Peyer's patch (tissue), 4 donors: Measurements from ENCODE around the gene BEST1. TPM values are rescaled to one million over a fixed set of nuclear protein-coding genes. Genes with fewer than 3 reads are reported as not detected.

ENCODE experiments used
- DNase-seq, 3 donors: peaks; one replicate each; pipeline ENCODE4 v3.0.0-alpha.2; 2017 to 2019
- H3K27ac ChIP-seq, 4 donors: fragments of 200-600 bp; sonication (generic); one replicate each; pipeline ENCODE4 v1.5.1; 2016 to 2019
- H3K27me3 ChIP-seq, 2 donors: fragments of 200-600 bp; sonication (generic); one replicate each; pipeline ENCODE4 v1.5.1; 2019
- H3K36me3 ChIP-seq, 3 donors: fragments of 200-600 bp; sonication (generic); one replicate each; pipeline ENCODE4 v1.5.1; 2016 to 2019
- H3K4me1 ChIP-seq, 4 donors: fragments of 200-600 bp; sonication (generic); one replicate each; pipeline ENCODE4 v1.5.1; 2016 to 2019
- H3K4me3 ChIP-seq, 4 donors: fragments of 200-600 bp; sonication (generic); 1 replicate in 3 of 4; 2 replicates in 1 of 4; pipeline ENCODE4 v1.5.1; 2016 to 2019; ENCODE audit warnings: mild to moderate bottlenecking in 1 of 4
- H3K9me3 ChIP-seq, 4 donors: fragments of 200-600 bp; sonication (generic); one replicate each; pipeline ENCODE4 v1.5.1; 2016 to 2019; ENCODE audit warnings: mild to moderate bottlenecking in 1 of 4
- POLR2A ChIP-seq, 2 donors: fragments of 450-650 bp; IDR thresholded peaks; one replicate each; pipeline ENCODE4 v1.5.1; 2017; ENCODE audit warnings: antibody characterized with exemption in 2 of 2, mild to moderate bottlenecking in 2 of 2, moderate library complexity in 2 of 2
- total RNA-seq, 4 donors: library from RNA; depleted of rRNA; stranded (reverse); fragments of >200 nt; gene quantifications; one replicate each; pipeline ENCODE4 v1.1.0, GENCODE V29; 2016
- TF ChIP-seq, protein P1 (sequence below), 6 experiments: fragments of 450-650 bp in 4 of 6; fragments of 200-600 bp in 2 of 6; sonication (generic) in 1 of 6; IDR thresholded peaks; one replicate each; pipeline ENCODE4 v1.5.1; 2017 to 2019; ENCODE audit warnings: antibody characterized with exemption in 6 of 6, mild to moderate bottlenecking in 3 of 6, moderate library complexity in 1 of 6

Gene BEST1
- total RNA-seq, 4 donors from 2014 or later = 0.47 to 4.1 (median 2.3) TPM

DNA sequence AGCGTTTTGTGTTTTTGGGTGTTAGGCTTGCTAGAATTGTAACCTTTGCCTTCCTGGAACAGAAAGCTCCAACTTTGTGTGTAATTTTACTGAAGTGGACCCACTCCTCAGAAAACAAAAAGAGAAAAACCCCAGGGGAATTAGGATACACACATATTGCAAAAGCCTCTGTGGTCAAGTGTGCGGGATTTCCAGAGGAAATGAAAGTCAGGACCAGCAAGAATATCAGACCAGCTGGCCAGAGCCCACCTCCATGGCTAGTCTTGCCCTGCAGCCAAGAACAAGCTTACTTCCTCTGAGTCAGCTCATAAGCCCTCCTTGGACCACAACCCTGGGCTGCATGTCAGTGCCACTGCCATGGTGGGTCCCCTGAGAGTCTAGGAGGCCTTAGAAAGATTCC lies 54.3 kb downstream of the BEST1 start:
- peak in 1 of 3 donors; percentile 52 for DNase-seq
- Histone ChIP-seq H3K9me3 (peaks cover 0 to 4% (median 1%) of the 10 kb centered on the region in 4 donors), H3K4me3 (no peak overlapping the region), H3K27ac (no peak overlapping the region), H3K4me1 (peaks cover 0 to 25% (median 4%) of the 10 kb centered on the region in 4 donors), H3K36me3 (no peaks in the 10 kb centered on the region), H3K27me3 (no peaks in the 10 kb centered on the region)
- TF ChIP-seq, protein P1, sequence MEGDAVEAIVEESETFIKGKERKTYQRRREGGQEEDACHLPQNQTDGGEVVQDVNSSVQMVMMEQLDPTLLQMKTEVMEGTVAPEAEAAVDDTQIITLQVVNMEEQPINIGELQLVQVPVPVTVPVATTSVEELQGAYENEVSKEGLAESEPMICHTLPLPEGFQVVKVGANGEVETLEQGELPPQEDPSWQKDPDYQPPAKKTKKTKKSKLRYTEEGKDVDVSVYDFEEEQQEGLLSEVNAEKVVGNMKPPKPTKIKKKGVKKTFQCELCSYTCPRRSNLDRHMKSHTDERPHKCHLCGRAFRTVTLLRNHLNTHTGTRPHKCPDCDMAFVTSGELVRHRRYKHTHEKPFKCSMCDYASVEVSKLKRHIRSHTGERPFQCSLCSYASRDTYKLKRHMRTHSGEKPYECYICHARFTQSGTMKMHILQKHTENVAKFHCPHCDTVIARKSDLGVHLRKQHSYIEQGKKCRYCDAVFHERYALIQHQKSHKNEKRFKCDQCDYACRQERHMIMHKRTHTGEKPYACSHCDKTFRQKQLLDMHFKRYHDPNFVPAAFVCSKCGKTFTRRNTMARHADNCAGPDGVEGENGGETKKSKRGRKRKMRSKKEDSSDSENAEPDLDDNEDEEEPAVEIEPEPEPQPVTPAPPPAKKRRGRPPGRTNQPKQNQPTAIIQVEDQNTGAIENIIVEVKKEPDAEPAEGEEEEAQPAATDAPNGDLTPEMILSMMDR (IDR thresholded peaks at IDR 0.05) = no peak
- TF ChIP-seq POLR2A (IDR thresholded peaks at IDR 0.05) = no peak

DNA sequence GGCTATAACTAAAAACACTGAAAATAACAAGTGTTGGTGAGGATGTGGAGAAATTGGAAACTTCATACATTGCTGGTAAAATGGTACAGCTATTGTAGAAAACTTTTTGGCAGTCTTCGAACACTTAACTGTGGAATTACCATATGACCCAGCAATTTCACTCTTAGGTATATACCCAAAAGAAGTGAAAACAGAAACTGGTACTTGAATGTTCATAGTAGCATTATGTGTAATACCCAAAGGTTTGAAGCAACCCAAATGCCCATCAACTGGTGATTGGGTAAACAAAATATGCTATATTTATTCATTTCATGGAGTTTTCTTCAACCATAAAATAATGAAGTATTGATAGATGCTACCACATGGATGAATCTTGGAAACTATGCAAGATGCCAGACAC lies 58.0 kb downstream of the BEST1 start:
- no peak for DNase-seq
- TF ChIP-seq, protein P1 (IDR thresholded peaks at IDR 0.05) = no peak
- no peak for TF ChIP-seq POLR2A (IDR thresholded peaks at IDR 0.05)

DNA sequence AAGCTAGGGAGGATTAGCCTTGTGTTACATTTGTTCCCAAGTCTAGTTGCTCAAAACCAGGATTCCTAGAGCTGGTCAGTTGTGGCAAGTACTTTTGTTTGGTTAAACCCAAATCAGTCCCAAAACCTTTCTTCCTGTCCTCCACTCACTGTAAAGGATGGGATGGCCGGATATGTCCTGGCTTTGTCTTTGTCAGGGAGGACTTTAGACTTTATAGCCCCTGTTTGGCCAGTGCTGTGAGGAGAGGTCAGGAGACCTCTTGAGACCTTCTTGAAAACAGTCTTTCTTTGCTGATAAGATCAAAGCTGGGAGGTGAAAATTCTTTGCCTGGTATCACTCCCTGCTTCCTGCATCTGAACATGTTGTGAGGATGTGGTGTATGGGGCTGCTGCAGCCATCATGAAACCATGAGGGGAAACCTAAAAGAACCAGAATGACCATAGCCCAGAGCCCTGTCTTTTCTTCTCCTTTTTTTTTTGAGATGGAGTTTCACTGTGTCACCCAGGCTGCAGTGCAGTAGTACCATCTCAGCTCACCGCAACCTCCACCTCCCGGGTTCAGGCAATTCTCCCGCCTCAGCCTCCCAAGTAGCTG lies 60.9 kb downstream of the BEST1 start:
- H3K27me3 ChIP-seq = no peaks in the 10 kb centered on the region
- H3K27ac ChIP-seq = no peak overlapping the region
- no peaks in the 10 kb centered on the region for H3K9me3 ChIP-seq
- H3K36me3 ChIP-seq = no peaks in the 10 kb centered on the region
- TF ChIP-seq POLR2A (IDR thresholded peaks at IDR 0.05) = no peak
- DNase-seq = no peak
- peaks cover 0 to 12% (median 0%) of the 10 kb centered on the region in 4 donors for H3K4me1 ChIP-seq
- H3K4me3 ChIP-seq = no peak overlapping the region

More for the DNA sequence above, 58.0 kb downstream of the BEST1 start:
- H3K36me3 ChIP-seq = no peaks in the 10 kb centered on the region
- H3K27ac ChIP-seq = no peak overlapping the region
- H3K9me3 ChIP-seq = no peaks in the 10 kb centered on the region
- peaks cover 0 to 9% (median 0%) of the 10 kb centered on the region in 4 donors for H3K4me1 ChIP-seq
- no peak overlapping the region for H3K4me3 ChIP-seq
- H3K27me3 ChIP-seq = no peaks in the 10 kb centered on the region

DNA sequence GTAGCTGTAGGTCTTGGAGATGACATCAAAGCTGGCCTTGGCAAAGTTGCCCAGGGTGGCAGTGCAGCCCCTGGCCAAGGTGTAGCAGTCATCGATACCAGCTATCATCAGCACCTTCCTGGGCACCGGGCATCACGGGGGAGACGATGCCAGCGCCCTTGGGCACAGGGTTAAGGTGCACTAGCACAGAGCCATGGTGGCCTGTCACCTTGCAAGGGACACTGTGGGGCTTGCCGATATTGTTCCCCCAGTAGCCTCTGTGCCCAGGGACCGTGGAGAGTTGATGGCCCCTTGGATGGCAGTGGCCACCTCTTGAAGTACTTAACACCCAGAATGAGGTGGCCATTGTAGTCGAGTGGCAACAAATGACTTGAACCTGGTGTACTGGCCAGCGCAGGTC lies 61.7 kb downstream of the BEST1 start:
- Histone ChIP-seq H3K4me1 (peaks cover 0 to 12% (median 0%) of the 10 kb centered on the region in 4 donors), H3K4me3 (no peak overlapping the region), H3K9me3 (no peaks in the 10 kb centered on the region), H3K27me3 (no peaks in the 10 kb centered on the region), H3K36me3 (no peaks in the 10 kb centered on the region), H3K27ac (no peak overlapping the region)
- TF ChIP-seq, protein P1 (IDR thresholded peaks at IDR 0.05) = no peak
- TF ChIP-seq POLR2A (IDR thresholded peaks at IDR 0.05) = no peak
- DNase-seq = no peak

DNA sequence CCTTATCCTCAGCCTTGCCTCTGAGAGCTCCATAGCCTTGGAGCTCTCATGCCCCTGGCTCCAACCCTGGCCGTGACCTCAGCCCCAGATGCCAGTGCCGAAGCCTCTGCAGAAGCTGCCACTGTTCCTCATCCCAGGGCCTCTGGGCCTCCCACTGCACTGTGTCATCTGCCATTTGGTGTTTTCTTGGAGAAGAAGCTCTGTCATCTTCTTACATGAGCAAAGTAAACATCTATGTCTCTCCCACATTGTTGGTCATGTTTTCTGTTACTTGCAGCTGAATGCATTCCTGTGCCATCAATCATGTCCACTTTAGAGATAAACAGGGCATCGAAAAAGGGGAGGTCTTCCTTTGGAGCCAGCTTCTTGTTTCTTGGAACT lies 62.3 kb downstream of the BEST1 start:
- Histone ChIP-seq H3K4me1 (peaks cover 0 to 12% (median 0%) of the 10 kb centered on the region in 4 donors), H3K27me3 (no peaks in the 10 kb centered on the region), H3K36me3 (no peaks in the 10 kb centered on the region), H3K27ac (no peak overlapping the region), H3K9me3 (no peaks in the 10 kb centered on the region), H3K4me3 (no peak overlapping the region)
- TF ChIP-seq, protein P1 (IDR thresholded peaks at IDR 0.05) = no peak
- TF ChIP-seq POLR2A (IDR thresholded peaks at IDR 0.05) = no peak
- DNase-seq = peak in 1 of 3 donors; percentile 27

DNA sequence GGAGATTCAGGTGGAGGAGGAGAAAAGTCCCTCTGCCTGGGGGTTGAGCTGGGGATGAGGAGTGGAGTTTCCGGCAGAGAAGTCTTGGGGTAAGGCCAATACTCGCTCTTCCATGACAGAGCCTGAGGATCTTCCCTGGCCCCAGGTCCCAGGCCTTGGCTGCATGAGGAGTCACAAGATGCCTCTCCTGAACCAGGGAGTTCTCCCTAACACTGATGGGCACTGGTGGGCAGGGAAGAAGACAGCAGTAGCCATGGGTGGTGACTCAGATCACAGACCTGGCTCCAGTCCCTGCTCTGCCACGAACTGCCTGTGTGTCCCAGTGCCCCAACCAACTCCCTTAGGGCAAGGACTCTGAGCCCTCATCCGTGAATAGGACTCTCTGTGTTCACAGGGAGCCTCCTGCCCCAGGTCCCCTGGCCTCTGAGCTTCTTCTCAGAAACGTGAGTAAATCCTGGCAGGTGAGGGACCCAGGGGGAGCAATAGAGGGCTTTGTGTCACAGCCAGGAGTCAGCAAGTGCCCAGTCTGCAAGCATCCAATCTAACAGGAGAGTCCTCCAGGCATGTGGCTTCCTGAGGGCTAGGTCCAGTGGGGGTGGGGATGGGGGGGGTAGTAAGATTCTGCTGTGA lies 62.8 kb downstream of the BEST1 start:
- Histone ChIP-seq H3K36me3 (no peaks in the 10 kb centered on the region), H3K27ac (peak overlapping the region in 1 of 4 donors; percentile 30), H3K4me1 (peaks cover 0 to 12% (median 0%) of the 10 kb centered on the region in 4 donors), H3K27me3 (no peaks in the 10 kb centered on the region), H3K9me3 (no peaks in the 10 kb centered on the region), H3K4me3 (no peak overlapping the region)
- peak in 2 of 3 donors; percentile 57 to 68 for DNase-seq
- no peak for TF ChIP-seq POLR2A (IDR thresholded peaks at IDR 0.05)
- TF ChIP-seq, protein P1 (IDR thresholded peaks at IDR 0.05) = no peak
